GM10266 (cell line): ENCODE data around the gene SNAI3.

Experiments
- DNase-seq: peaks from one replicate; pipeline ENCODE4 v3.0.0; 2012; ENCODE audit errors: extremely low spot score
- CTCF ChIP-seq: IDR thresholded peaks from 2 replicates; pipeline ENCODE4 v1.5.1; 2012; ENCODE audit warnings: mild to moderate bottlenecking, low read depth; ENCODE audit not compliant: control insufficient read depth, insufficient read depth; ENCODE audit errors: missing control alignments

SNAI3 gene

GRCh38 chr16:88721236-88721635 lies 34.9 kb upstream of the SNAI3 start:
- no peak for TF ChIP-seq CTCF

GRCh38 chr16:88720396-88720970 lies 34.2 kb upstream of the SNAI3 start:
- DNase-seq, result no peak

More at GRCh38 chr16:88721236-88721635, 34.9 kb upstream of the SNAI3 start:
- DNase-seq, result no peak

GRCh38 chr16:88719933-88720296 lies 33.6 kb upstream of the SNAI3 start:
- DNase-seq, result no peak
- TF ChIP-seq CTCF, result no peak

More at GRCh38 chr16:88720396-88720970, 34.2 kb upstream of the SNAI3 start:
- TF ChIP-seq CTCF, result no peak

GRCh38 chr16:88719267-88719932 lies 33.1 kb upstream of the SNAI3 start:
- TF ChIP-seq CTCF, result no peak

DNA sequence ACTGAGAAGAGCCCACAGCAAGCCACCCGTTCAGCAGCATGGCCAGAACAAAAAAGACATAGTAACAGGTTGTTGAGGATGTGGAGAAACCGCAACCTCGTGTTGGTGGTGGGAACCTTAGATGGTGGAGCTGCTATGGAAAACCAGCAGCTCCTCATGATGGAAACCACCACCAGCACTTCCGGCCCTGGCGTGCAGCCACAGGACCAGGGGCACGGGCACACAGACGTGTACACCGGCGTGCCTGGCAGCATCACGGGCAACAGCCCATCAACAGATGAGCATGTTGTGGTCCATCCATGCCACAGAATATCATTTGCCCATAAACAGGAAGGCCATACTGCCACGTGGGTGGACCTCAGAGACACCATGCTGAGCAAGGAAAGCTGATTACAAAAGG lies 31.9 kb upstream of the SNAI3 start:
- no peak for TF ChIP-seq CTCF

More at GRCh38 chr16:88719267-88719932, 33.1 kb upstream of the SNAI3 start:
- no peak for DNase-seq

DNA sequence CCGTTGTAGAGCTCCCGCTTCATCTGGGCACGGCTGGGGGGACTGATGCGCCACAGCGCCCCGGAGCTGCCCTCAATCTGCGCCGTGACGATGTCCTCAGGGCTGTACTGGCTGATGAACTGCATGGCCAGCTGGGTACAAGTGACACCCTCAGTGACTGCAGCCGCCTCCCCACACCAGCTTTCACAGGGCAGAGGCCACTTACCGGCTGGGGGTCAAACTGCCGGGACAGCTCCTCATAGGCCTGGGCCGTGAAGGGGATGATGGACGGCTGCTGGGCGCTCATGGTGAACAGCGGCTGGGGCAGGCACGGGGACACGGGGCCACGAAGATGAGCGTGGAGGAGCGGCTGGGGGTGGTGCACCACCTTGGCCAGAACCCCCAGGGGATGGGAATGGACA lies 30.3 kb upstream of the SNAI3 start:
- no peak for TF ChIP-seq CTCF
- no peak for DNase-seq

More for the DNA sequence above, 31.9 kb upstream of the SNAI3 start:
- no peak for DNase-seq

GRCh38 chr16:88716201-88716600 lies 29.9 kb upstream of the SNAI3 start:
- no peak for TF ChIP-seq CTCF
- no peak for DNase-seq
